Vagina (tissue), 2 donors: Measurements from ENCODE around the gene ESAM. TPM values are rescaled to one million over a fixed set of nuclear protein-coding genes. Genes with fewer than 3 reads are reported as not detected.

Experiments used
- DNase-seq, 2 donors: peaks; one replicate each; pipeline ENCODE4 v3.0.0-alpha.2; 2017; ENCODE audit errors: extremely low spot score in 2 of 2
- H3K27ac ChIP-seq: fragments of 200-600 bp; sonication (generic); one replicate; pipeline ENCODE4 v1.5.1; 2019
- H3K27me3 ChIP-seq: fragments of 200-600 bp; sonication (generic); one replicate; pipeline ENCODE4 v1.5.1; 2019
- H3K36me3 ChIP-seq, 2 donors: fragments of 200-600 bp; sonication (generic); one replicate each; pipeline ENCODE4 v1.5.1; 2017 to 2019
- H3K4me1 ChIP-seq: fragments of 200-600 bp; sonication (generic); one replicate; pipeline ENCODE4 v1.5.1; 2019
- H3K4me3 ChIP-seq, 2 donors: fragments of 200-600 bp; sonication (generic); 1 replicate in 1 of 2; 2 replicates in 1 of 2; pipeline ENCODE4 v1.5.1; 2016 to 2019
- H3K9me3 ChIP-seq: fragments of 200-600 bp; sonication (generic); one replicate; pipeline ENCODE4 v1.5.1; 2019
- POLR2A ChIP-seq, 2 donors: fragments of 450-650 bp; IDR thresholded peaks; one replicate each; pipeline ENCODE4 v1.6.1; 2017; ENCODE audit warnings: antibody characterized with exemption in 2 of 2, mild to moderate bottlenecking in 2 of 2, moderate library complexity in 2 of 2
- POLR2AphosphoS5 ChIP-seq, 2 donors: sonication (generic); formaldehyde crosslinking; IDR thresholded peaks; one replicate each; pipeline ENCODE4 v1.9.0; 2017; ENCODE audit warnings: antibody characterized with exemption in 2 of 2, mild to moderate bottlenecking in 2 of 2, low read depth in 1 of 2; ENCODE audit not compliant: insufficient read depth in 1 of 2
- intact Hi-C: fragments of 100-400 bp; cut with DNase I; formaldehyde crosslinking; loops from one replicate; pipeline ENCODE4 v1.15.1; 2023
- total RNA-seq: library from RNA; depleted of rRNA; stranded (reverse); fragments of >200 nt; gene quantifications from one replicate; pipeline ENCODE4 v1.2.3, GENCODE V29; 2016
- TF ChIP-seq, protein P1 (sequence below), 3 experiments: fragments of 450-650 bp in 2 of 3; fragments of 200-600 bp in 1 of 3; sonication (generic) in 1 of 3; IDR thresholded peaks; one replicate each; pipeline ENCODE4 v1.5.1; 2017 to 2019; ENCODE audit warnings: antibody characterized with exemption in 3 of 3, mild to moderate bottlenecking in 2 of 3, moderate library complexity in 2 of 3

ESAM gene
- total RNA-seq, 1 donor from 2014 or later: 34.9 TPM

DNA sequence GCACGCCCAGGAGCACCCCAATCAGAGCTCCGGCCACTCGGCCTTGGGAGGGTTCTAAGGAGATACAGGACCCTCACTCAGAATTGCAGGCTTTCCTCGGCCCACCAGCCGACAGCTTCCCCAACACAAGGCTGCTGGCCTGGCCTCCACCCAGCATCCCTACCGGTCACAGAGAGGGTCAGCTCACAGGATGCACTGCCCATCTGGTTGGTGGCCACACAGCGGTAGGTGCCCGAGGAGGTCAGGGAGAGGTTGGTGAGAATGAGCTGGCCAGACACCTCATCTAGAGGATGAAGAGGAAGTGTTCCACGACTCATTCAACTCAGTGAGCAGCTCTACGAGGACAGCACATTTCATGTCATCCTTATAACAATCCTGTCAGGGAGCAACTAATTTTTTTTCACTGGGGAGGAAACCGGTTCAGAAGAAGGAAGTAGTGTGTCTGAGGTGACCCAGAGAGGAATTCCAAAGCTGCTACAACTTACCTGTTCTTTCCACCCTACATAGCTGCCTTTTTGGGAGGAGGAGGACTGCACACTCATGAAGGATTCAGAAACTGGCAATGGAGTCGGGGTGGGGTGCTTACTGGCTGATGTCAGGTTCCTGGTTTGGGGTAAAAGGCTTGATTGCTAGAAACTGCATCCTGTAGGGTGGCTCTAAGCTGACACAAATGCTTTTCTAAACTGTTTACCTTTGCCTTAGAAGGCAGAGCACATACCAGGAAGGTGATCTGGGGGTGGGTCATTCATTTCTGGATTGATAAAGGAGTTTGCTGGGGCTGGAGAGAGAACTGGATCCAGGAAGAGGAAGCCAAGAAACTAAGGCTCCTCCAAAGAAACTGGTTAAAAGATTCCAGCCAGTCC is 13.4 kb downstream of the ESAM start:
- Histone ChIP-seq H3K27ac (peak overlapping the region; percentile 20), H3K9me3 (no peaks in the 10 kb centered on the region), H3K4me3 (no peak overlapping the region), H3K4me1 (peaks cover 22% of the 10 kb centered on the region), H3K27me3 (no peaks in the 10 kb centered on the region), H3K36me3 (no peaks in the 10 kb centered on the region)
- TF ChIP-seq POLR2A (IDR thresholded peaks at IDR 0.05) (no peak), POLR2AphosphoS5 (IDR thresholded peaks at IDR 0.05; ENCODE audit: insufficient read depth in 1 of 2, low read depth in 1 of 2) (no peak)
- TF ChIP-seq, protein P1, sequence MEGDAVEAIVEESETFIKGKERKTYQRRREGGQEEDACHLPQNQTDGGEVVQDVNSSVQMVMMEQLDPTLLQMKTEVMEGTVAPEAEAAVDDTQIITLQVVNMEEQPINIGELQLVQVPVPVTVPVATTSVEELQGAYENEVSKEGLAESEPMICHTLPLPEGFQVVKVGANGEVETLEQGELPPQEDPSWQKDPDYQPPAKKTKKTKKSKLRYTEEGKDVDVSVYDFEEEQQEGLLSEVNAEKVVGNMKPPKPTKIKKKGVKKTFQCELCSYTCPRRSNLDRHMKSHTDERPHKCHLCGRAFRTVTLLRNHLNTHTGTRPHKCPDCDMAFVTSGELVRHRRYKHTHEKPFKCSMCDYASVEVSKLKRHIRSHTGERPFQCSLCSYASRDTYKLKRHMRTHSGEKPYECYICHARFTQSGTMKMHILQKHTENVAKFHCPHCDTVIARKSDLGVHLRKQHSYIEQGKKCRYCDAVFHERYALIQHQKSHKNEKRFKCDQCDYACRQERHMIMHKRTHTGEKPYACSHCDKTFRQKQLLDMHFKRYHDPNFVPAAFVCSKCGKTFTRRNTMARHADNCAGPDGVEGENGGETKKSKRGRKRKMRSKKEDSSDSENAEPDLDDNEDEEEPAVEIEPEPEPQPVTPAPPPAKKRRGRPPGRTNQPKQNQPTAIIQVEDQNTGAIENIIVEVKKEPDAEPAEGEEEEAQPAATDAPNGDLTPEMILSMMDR (IDR thresholded peaks at IDR 0.05): no peak
- intact Hi-C loops: loop anchor here (5.0 kb wide), 1 partner anchor 76 kb away; the partner anchor contains the start of genes SIAE and SPA17
- DNase-seq: peak in 1 of 2 donors; percentile 85

DNA sequence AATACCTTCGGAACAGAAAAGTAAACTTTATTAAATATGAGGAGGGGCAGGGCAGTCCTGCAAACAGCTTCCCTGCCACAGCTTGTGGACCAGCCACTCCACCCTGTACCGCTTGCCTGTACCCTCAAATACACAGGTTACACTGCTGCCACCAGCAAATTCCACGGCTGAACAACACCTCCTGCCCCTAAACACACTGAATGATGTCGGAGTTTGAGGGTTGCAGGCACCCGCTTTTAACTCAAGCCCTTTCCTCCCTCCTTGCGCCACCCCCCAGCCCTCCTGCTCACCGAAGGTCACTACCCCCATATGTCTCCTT is 14.0 kb downstream of the ESAM start:
- H3K4me1 ChIP-seq: peaks cover 22% of the 10 kb centered on the region
- H3K9me3 ChIP-seq: no peaks in the 10 kb centered on the region
- intact Hi-C loops: loop anchor here (5.0 kb wide), 1 partner anchor 76 kb away; the partner anchor contains the start of genes SIAE and SPA17
- no peaks in the 10 kb centered on the region for H3K36me3 ChIP-seq
- TF ChIP-seq, protein P1 (IDR thresholded peaks at IDR 0.05): no peak
- no peak for TF ChIP-seq POLR2AphosphoS5 (IDR thresholded peaks at IDR 0.05; ENCODE audit: insufficient read depth in 1 of 2, low read depth in 1 of 2)
- TF ChIP-seq POLR2A (IDR thresholded peaks at IDR 0.05): no peak
- DNase-seq: no peak
- H3K27ac ChIP-seq: peak overlapping the region; percentile 20
- no peak overlapping the region for H3K4me3 ChIP-seq
- no peaks in the 10 kb centered on the region for H3K27me3 ChIP-seq

DNA sequence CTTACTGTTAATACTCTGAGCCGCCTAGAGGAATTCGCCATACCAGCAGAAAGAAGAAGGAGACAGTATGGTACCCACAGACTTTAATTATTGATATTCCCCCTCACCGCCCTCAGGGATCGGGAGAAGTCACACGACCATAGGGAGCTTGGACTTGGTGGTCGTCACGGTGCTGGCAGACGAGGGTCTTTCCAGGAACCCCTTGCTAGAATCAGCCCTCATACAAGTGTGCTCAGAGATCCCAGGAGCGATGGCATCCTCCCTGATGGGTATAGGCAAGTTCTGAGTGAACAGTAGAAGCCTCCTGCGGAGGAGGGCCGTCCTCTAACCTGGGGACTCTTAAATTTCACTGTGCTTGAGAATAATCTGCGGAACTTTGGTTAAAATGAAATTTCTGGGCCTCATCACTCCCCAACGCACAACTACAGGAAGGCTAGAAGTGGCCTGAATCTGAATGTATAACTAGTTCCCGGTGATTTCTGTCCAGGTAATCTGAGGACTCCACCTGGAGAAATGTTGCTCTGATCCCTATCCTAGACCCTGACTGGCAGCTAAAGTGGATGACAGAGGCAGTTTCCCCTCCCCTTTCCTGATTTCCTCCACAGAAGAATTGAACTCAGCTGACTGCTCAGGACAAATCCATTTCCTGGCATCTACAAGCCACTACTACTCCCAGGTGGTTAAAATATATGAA is 14.5 kb downstream of the ESAM start:
- H3K36me3 ChIP-seq: no peaks in the 10 kb centered on the region
- no peaks in the 10 kb centered on the region for H3K27me3 ChIP-seq
- H3K27ac ChIP-seq: peak overlapping the region; percentile 20
- TF ChIP-seq, protein P1 (IDR thresholded peaks at IDR 0.05): no peak
- no peak for TF ChIP-seq POLR2A (IDR thresholded peaks at IDR 0.05)
- no peak for TF ChIP-seq POLR2AphosphoS5 (IDR thresholded peaks at IDR 0.05; ENCODE audit: insufficient read depth in 1 of 2, low read depth in 1 of 2)
- peak overlapping the region in 1 of 2 donors; percentile 48 for H3K4me3 ChIP-seq
- no peak for DNase-seq
- H3K4me1 ChIP-seq: peaks cover 22% of the 10 kb centered on the region
- no peaks in the 10 kb centered on the region for H3K9me3 ChIP-seq
- intact Hi-C loops: loop anchor here (5.0 kb wide), 1 partner anchor 75 kb away; the partner anchor contains the start of genes SIAE and SPA17

DNA sequence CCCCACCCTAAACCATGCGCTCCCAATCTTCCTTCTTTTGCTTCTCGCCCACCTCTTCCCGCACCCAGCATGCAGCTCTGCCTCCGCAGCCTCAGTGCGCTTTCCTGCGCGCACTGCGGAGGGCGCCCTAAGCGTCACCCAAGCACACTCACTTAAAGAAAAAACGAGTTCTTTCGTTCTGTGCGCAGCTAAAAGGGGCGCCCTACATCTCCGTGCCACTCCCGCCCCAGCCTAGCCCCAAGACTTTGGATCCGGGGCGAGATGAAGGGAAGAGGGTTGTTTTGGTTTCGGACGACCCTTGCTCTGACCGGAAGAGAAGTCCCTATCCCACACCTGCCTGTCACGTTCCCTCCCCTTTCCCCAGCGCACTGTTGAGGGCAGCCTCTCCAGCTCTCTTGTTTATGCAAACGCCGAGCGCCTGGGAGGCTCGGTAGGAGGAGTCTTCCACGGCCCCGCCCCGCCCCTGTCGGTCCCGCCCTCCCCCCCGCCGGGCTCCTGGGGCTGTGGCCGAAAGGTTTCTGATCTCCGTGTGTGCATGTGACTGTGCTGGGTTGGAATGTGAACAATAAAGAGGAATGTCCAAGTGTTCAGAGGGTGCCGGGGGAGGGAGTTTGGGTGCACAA is 15.4 kb downstream of the ESAM start:
- peak overlapping the region; percentile 48 to 55 for H3K4me3 ChIP-seq
- no peak for DNase-seq
- H3K36me3 ChIP-seq: no peaks in the 10 kb centered on the region
- peak overlapping the region; percentile 65 for H3K27ac ChIP-seq
- intact Hi-C loops: loop anchor here (5.0 kb wide), 1 partner anchor 74 kb away; the partner anchor contains the start of genes SIAE and SPA17
- H3K4me1 ChIP-seq: peaks cover 22% of the 10 kb centered on the region
- no peaks in the 10 kb centered on the region for H3K9me3 ChIP-seq
- H3K27me3 ChIP-seq: no peaks in the 10 kb centered on the region
- peak in 1 of 2 donors; percentile 76 for TF ChIP-seq POLR2AphosphoS5 (IDR thresholded peaks at IDR 0.05; ENCODE audit: insufficient read depth in 1 of 2, low read depth in 1 of 2)
- TF ChIP-seq, protein P1 (IDR thresholded peaks at IDR 0.05): no peak
